Ovary (tissue), 9 donors: ENCODE data around the gene COL4A3. TPM values are rescaled to one million over a fixed set of nuclear protein-coding genes. Genes with fewer than 3 reads are reported as not detected.

Experiments
- DNase-seq, 5 donors: peaks; one replicate each; pipeline ENCODE4 v3.0.0-alpha.2; 2019 to 2020
- H3K27ac ChIP-seq, 2 donors: fragments of 200-600 bp; one replicate each; pipeline versions ENCODE4 v1.5.1 to v1.8.0; 2019 to 2022
- H3K27me3 ChIP-seq: fragments of 200-600 bp; one replicate; pipeline ENCODE4 v1.8.0; 2022
- H3K36me3 ChIP-seq: fragments of 200-600 bp; sonication (generic); one replicate; pipeline ENCODE4 v1.5.1; 2019
- H3K4me1 ChIP-seq: one replicate; pipeline ENCODE4 v1.8.1; 2013; ENCODE audit warnings: mild to moderate bottlenecking, moderate library complexity; ENCODE audit not compliant: insufficient read depth
- H3K4me3 ChIP-seq: fragments of 200-600 bp; sonication (generic); one replicate; pipeline ENCODE4 v1.5.1; 2017
- H3K9me3 ChIP-seq, 2 donors: fragments of 200-600 bp in 1 of 2; sonication (generic) in 1 of 2; one replicate each; pipeline versions ENCODE4 v1.5.1 to v1.8.1; 2013 to 2019; ENCODE audit warnings: mild to moderate bottlenecking in 1 of 2, moderate library complexity in 1 of 2
- CTCF ChIP-seq, 3 donors: fragments of 450-650 bp in 2 of 3; fragments of 200-600 bp in 1 of 3; IDR thresholded peaks; one replicate each; pipeline versions ENCODE4 v1.5.1 to v1.8.0; 2016 to 2022; ENCODE audit warnings: antibody characterized with exemption in 3 of 3, mild to moderate bottlenecking in 1 of 3
- EP300 ChIP-seq: sonication (generic); formaldehyde crosslinking; IDR thresholded peaks from one replicate; pipeline ENCODE4 v1.6.1; 2017; ENCODE audit warnings: antibody characterized with exemption
- POLR2A ChIP-seq: fragments of 450-650 bp; IDR thresholded peaks from one replicate; pipeline ENCODE4 v1.6.1; 2017; ENCODE audit warnings: antibody characterized with exemption, mild to moderate bottlenecking, moderate library complexity
- WGBS, 3 donors: extraction: QIAGEN DNeasy Blood & Tissue Kit in 1 of 3; methylation state at CpG; one replicate each; pipeline versions ENCODE4 v1.1.5 to v1.1.7; 2013 to 2017; 5-methylcytosine and 5-hydroxymethylcytosine counted together
- intact Hi-C, 4 donors: fragments of 100-400 bp; cut with DNase I; formaldehyde crosslinking; loops; one replicate each; pipeline versions ENCODE4 v1.11.0 to v1.15.1; 2022 to 2023
- polyA plus RNA-seq, 2 donors: library from polyadenylated mRNA; stranded (reverse); fragments of 200-250 nt in 1 of 2; fragments of 350-450 nt in 1 of 2; fragmentation: Illumina TruSeq in 1 of 2; extraction: RNeasy Lipid Tissue Mini Kit (QIAGEN cat#74804) in 1 of 2; gene quantifications; one replicate each; pipeline ENCODE4 v1.2.3, GENCODE V29; 2013 to 2014
- total RNA-seq, 7 donors: library from RNA; depleted of rRNA in 2 of 7; stranded (reverse); fragments of >200 nt in 2 of 7; fragmentation: NEBNext Ultra II Directional in 3 of 7; extraction: Animal tissue kit (Norgen Biotek cat#: 25700) in 3 of 7; gene quantifications; one replicate each; pipeline versions ENCODE4 v1.1.0 to v1.2.4, GENCODE V29; 2016 to 2023
- donor health status: DM: no; HTN: no; CAD: no; lungs with moderate emphysema.
- donor health status: DM: no; HTN: no; CAD: no.
- donor health status: Bipolar disorder and iron deficiency.
- donor health status: DM: yes; HTN: yes; CAD: no.
- donor health status: DM: no; HTN: no; CAD: no.
- donor health status: DM: yes; HTN: yes; CAD: no.

Gene COL4A3
- total and polyA plus RNA-seq, 9 donors, result 0.47 to 14.1 (median 2.9) TPM

- DNase-seq, result no peak
- H3K36me3 ChIP-seq, result no peaks in the 10 kb centered on the region
- no peak overlapping the region for H3K4me3 ChIP-seq
- H3K4me1 ChIP-seq, result no peaks in the 10 kb centered on the region
- H3K27me3 ChIP-seq, result no peaks in the 10 kb centered on the region
- TF ChIP-seq EP300 (no peak), CTCF (IDR thresholded peaks at IDR 0.05) (no peak), POLR2A (no peak)
- intact Hi-C loops, result no loop called here
- H3K27ac ChIP-seq, result no peak overlapping the region
- no peaks in the 10 kb centered on the region for H3K9me3 ChIP-seq
Observed at GRCh38 chr2:227256605-227257004, 92.2 kb downstream of the COL4A3 start.

GRCh38 chr2:227257820-227258219 is 93.4 kb downstream of the COL4A3 start:
- Histone ChIP-seq H3K27me3 (no peaks in the 10 kb centered on the region), H3K9me3 (no peaks in the 10 kb centered on the region), H3K27ac (no peak overlapping the region), H3K36me3 (no peaks in the 10 kb centered on the region), H3K4me1 (no peaks in the 10 kb centered on the region), H3K4me3 (no peak overlapping the region)
- intact Hi-C loops, result no loop called here
- DNase-seq, result no peak
- TF ChIP-seq CTCF (IDR thresholded peaks at IDR 0.05) (no peak), POLR2A (no peak), EP300 (no peak)
- WGBS, 3 donors, result 94 to 95% (median 94%) methylated on average over 5 of the region's 5 CpGs

- intact Hi-C loops, result no loop called here
- Histone ChIP-seq H3K27ac (no peak overlapping the region), H3K9me3 (no peaks in the 10 kb centered on the region), H3K27me3 (no peaks in the 10 kb centered on the region), H3K36me3 (no peaks in the 10 kb centered on the region), H3K4me1 (no peaks in the 10 kb centered on the region), H3K4me3 (no peak overlapping the region)
- TF ChIP-seq EP300 (no peak), CTCF (IDR thresholded peaks at IDR 0.05) (no peak), POLR2A (no peak)
- no peak for DNase-seq
- 94 to 95% (median 95%) methylated on average over 5 of the region's 5 CpGs for WGBS, 3 donors
Observed at GRCh38 chr2:227260041-227260440, 95.6 kb downstream of the COL4A3 start.

- TF ChIP-seq CTCF (IDR thresholded peaks at IDR 0.05) (no peak), EP300 (no peak), POLR2A (no peak)
- Histone ChIP-seq H3K4me1 (peaks cover 2% of the 10 kb centered on the region), H3K9me3 (no peaks in the 10 kb centered on the region), H3K27me3 (no peaks in the 10 kb centered on the region), H3K36me3 (no peaks in the 10 kb centered on the region), H3K4me3 (no peak overlapping the region), H3K27ac (no peak overlapping the region)
- peak in 2 of 5 donors; percentile 13 to 27 for DNase-seq
- intact Hi-C loops, result no loop called here
- WGBS, 3 donors, result 72 to 76% (median 73%) methylated on average over 10 of the region's 10 CpGs
Observed at GRCh38 chr2:227267410-227268115, 103.1 kb downstream of the COL4A3 start.
